ENCODE data around the gene TPST2. TPM values are rescaled to one million over a fixed set of nuclear protein-coding genes. Genes with fewer than 3 reads are reported as not detected.

The TPST2 gene
- polyA plus RNA-seq, 1 experiment, result 84.9 TPM

DNA sequence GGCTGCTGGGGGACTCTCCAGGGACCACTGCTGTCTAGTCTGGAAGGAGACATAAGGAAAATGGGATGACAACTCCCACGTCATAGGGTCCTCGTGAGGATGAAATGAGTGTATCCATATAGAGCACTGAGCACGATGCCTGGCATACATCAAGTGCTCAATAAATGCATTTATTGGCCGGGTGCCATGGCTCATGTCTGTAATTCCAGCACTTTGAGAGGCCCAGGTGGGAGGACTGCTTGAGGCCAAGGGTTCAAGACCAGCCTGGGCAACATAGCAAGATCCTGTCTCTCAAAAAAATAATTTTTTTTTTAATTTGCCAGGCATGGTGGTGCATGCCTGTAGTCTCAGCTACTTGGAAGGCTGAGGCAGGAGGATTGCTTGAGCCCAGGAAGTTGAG is 12.2 kb upstream of the TPST2 start:
- CTCF ChIA-PET, result no interaction called here
- TF ChIP-seq, protein P1, sequence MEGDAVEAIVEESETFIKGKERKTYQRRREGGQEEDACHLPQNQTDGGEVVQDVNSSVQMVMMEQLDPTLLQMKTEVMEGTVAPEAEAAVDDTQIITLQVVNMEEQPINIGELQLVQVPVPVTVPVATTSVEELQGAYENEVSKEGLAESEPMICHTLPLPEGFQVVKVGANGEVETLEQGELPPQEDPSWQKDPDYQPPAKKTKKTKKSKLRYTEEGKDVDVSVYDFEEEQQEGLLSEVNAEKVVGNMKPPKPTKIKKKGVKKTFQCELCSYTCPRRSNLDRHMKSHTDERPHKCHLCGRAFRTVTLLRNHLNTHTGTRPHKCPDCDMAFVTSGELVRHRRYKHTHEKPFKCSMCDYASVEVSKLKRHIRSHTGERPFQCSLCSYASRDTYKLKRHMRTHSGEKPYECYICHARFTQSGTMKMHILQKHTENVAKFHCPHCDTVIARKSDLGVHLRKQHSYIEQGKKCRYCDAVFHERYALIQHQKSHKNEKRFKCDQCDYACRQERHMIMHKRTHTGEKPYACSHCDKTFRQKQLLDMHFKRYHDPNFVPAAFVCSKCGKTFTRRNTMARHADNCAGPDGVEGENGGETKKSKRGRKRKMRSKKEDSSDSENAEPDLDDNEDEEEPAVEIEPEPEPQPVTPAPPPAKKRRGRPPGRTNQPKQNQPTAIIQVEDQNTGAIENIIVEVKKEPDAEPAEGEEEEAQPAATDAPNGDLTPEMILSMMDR (IDR thresholded peaks at IDR 0.05; ENCODE audit: insufficient read depth, low read depth, low read length), result no peak

DNA sequence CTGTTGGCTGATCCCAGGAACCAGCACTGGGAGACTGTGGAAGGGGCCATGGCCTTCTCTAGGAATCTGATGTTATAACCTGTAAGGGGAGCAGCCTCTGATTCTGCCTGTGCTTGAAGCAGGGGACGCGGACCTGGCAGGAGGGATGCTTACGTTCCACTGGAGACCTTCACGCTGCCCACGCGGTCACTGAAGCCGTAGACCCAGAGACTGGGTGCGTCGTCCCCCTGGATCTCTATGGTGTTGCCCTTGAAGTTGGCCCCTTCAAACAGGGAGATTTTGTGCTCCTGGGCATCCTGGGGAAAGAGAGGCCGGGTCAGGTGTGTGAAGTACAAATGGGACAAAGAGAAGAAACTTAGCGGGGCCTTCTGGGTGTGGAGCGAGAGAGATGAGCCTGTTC is 11.8 kb upstream of the TPST2 start:
- ChIA-PET CTCF (no interaction called here), POLR2A (no interaction called here)
- Histone ChIP-seq H3K27me3 (ENCODE audit: control insufficient read depth, insufficient read depth, low read length) (peaks cover 11% of the 10 kb centered on the region), H3K4me3 (ENCODE audit: low read depth, low read length) (no peak overlapping the region), H3K36me3 (ENCODE audit: control insufficient read depth, insufficient read depth, low read length) (no peaks in the 10 kb centered on the region)
- no peak for DNase-seq (ENCODE audit: low read depth)
- TF ChIP-seq, protein P1 (IDR thresholded peaks at IDR 0.05; ENCODE audit: insufficient read depth, low read depth, low read length), result no peak

More for the DNA sequence above, 12.2 kb upstream of the TPST2 start:
- POLR2A ChIA-PET, result no interaction called here
- Histone ChIP-seq H3K36me3 (ENCODE audit: control insufficient read depth, insufficient read depth, low read length) (no peaks in the 10 kb centered on the region), H3K4me3 (ENCODE audit: low read depth, low read length) (no peak overlapping the region), H3K27me3 (ENCODE audit: control insufficient read depth, insufficient read depth, low read length) (peaks cover 7% of the 10 kb centered on the region)
- DNase-seq (ENCODE audit: low read depth), result no peak

DNA sequence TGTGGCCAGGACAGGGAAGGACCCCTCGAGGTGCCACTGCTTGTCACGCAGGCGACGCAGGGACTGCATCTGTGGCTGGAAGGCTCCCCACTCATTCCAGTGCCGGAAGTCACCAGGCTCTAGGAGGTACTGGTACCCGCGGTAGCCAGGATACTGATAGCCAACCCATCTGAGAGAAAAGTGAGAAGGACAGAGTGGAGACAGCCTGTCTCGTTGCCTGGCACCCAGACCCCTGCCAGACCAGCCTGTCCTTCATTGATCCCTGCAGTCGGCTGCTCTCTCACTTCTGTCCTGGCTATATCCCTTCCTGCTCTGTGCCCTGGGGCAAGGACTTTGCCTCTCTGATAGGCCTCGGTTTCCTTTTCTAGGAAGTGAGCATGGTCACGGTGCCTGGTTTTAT is 9.6 kb upstream of the TPST2 start:
- DNase-seq (ENCODE audit: low read depth), result no peak
- Histone ChIP-seq H3K27me3 (ENCODE audit: control insufficient read depth, insufficient read depth, low read length) (peaks cover 13% of the 10 kb centered on the region), H3K36me3 (ENCODE audit: control insufficient read depth, insufficient read depth, low read length) (no peaks in the 10 kb centered on the region), H3K4me3 (ENCODE audit: low read depth, low read length) (no peak overlapping the region)
- TF ChIP-seq, protein P1 (IDR thresholded peaks at IDR 0.05; ENCODE audit: insufficient read depth, low read depth, low read length), result no peak
- ChIA-PET CTCF (interaction anchor here (1.2 kb wide), 1 partner anchor 11 kb away, joined by 3 read pairs; no protein-coding TSS in a partner anchor), POLR2A (no interaction called here)

DNA sequence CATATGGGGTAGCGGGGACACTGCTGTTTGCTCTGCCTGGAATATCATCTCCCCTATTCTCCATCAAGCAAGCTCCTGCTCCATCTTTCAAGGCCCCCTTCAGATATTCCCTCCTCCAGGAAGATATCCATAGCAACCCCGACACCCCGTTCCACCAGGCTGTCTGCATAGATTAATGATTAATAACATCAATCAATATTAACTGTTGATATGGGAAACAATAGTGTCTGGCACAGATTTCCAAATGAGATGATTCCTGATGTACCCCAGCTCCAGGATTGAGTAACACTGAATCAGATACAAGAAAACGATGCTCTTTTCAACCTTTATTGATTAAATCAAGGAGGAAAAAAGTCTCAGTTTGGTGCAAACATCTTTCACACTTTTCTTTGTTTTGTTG is 7.5 kb upstream of the TPST2 start:
- POLR2A ChIA-PET, result no interaction called here

DNA sequence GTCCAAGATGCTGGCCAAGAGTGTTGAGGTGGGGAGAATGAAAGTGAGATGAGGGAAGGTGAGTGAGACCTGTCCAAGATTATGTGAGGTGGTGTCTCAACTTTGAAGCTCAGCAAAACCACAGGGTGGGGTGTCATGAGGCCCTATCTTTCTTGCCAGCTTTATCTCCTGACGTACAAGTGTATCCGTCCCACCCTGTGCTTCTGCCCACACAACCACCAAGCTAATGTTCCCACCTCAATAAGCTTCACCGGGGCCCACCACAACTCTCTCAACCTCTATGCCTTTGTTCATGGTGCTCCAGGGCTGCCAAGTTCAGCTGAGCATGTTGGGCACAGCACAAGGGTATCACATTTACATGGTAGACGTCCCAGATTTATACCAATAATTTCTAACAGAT is 7.1 kb upstream of the TPST2 start:
- POLR2A ChIA-PET, result no interaction called here
- H3K36me3 ChIP-seq (ENCODE audit: control insufficient read depth, insufficient read depth, low read length), result no peaks in the 10 kb centered on the region
- H3K27me3 ChIP-seq (ENCODE audit: control insufficient read depth, insufficient read depth, low read length), result peaks cover 20% of the 10 kb centered on the region
- CTCF ChIA-PET, result interaction anchor here (2.9 kb wide), 1 partner anchor 10 kb away, joined by 14 read pairs; no protein-coding TSS in a partner anchor
- no peak overlapping the region for H3K4me3 ChIP-seq (ENCODE audit: low read depth, low read length)
- DNase-seq (ENCODE audit: low read depth), result no peak
- TF ChIP-seq, protein P1 (IDR thresholded peaks at IDR 0.05; ENCODE audit: insufficient read depth, low read depth, low read length), result no peak

More for the DNA sequence above, 7.5 kb upstream of the TPST2 start:
- no peak for DNase-seq (ENCODE audit: low read depth)
- CTCF ChIA-PET, result interaction anchor here (2.9 kb wide), 1 partner anchor 9 kb away, joined by 14 read pairs; no protein-coding TSS in a partner anchor
- TF ChIP-seq, protein P1 (IDR thresholded peaks at IDR 0.05; ENCODE audit: insufficient read depth, low read depth, low read length), result no peak
- Histone ChIP-seq H3K27me3 (ENCODE audit: control insufficient read depth, insufficient read depth, low read length) (peaks cover 20% of the 10 kb centered on the region), H3K36me3 (ENCODE audit: control insufficient read depth, insufficient read depth, low read length) (no peaks in the 10 kb centered on the region), H3K4me3 (ENCODE audit: low read depth, low read length) (no peak overlapping the region)
